Measurements from ENCODE around the gene HSD17B11. TPM values are rescaled to one million over a fixed set of nuclear protein-coding genes. Genes with fewer than 3 reads are reported as not detected.

Gene HSD17B11
- total RNA-seq, 2 donors from 2014 or later, result 18.3 to 22.7 TPM

- no peaks in the 10 kb centered on the region for H3K36me3 ChIP-seq (ENCODE audit: control insufficient read depth, insufficient read depth, low read length)
- no peaks in the 10 kb centered on the region for H3K9me3 Mint-ChIP-seq
- peaks cover 17% of the 10 kb centered on the region for H3K4me1 Mint-ChIP-seq
- no peaks in the 10 kb centered on the region for H3K27me3 ChIP-seq (ENCODE audit: control insufficient read depth, insufficient read depth, low read length, poor library complexity, severe bottlenecking)
- no peaks in the 10 kb centered on the region for H3K27me3 Mint-ChIP-seq (ENCODE audit: insufficient read depth)
- H3K4me3 ChIP-seq (ENCODE audit: low read length), result no peak overlapping the region
- H3K27ac ChIP-seq (ENCODE audit: low read depth, low read length), result no peak overlapping the region
- no peak overlapping the region for H3K4me3 Mint-ChIP-seq
- no peak overlapping the region for H3K9ac ChIP-seq (ENCODE audit: extremely low read depth, low read length, poor library complexity, severe bottlenecking)
- 97% methylated on average over 5 to 6 of the region's 6 CpGs for WGBS, 2 experiments (ENCODE audit: insufficient coverage in 1 of 2, insufficient read length in 1 of 2)
- no peak for TF ChIP-seq CTCF (conservative IDR thresholded peaks at IDR 0.05)
- H3K36me3 Mint-ChIP-seq (ENCODE audit: low read depth), result no peaks in the 10 kb centered on the region
- no peak for DNase-seq
- H3K9me3 ChIP-seq (ENCODE audit: control insufficient read depth, low read length), result no peaks in the 10 kb centered on the region
- no peaks in the 10 kb centered on the region for H3K4me1 ChIP-seq (ENCODE audit: control insufficient read depth, insufficient read depth, low read length)
- no peak overlapping the region for H3K27ac Mint-ChIP-seq
These were observed 38.0 kb upstream of the HSD17B11 start for GRCh38 chr4:87428979-87429378.

GRCh38 chr4:87427518-87427868, 36.5 kb upstream of the HSD17B11 start:
- no peaks in the 10 kb centered on the region for H3K27me3 ChIP-seq (ENCODE audit: control insufficient read depth, insufficient read depth, low read length, poor library complexity, severe bottlenecking)
- H3K27ac ChIP-seq (ENCODE audit: low read depth, low read length), result no peak overlapping the region
- no peak for DNase-seq
- Mint-ChIP-seq H3K4me1 (peaks cover 21% of the 10 kb centered on the region), H3K27me3 (ENCODE audit: insufficient read depth) (no peaks in the 10 kb centered on the region), H3K4me3 (no peak overlapping the region), H3K9me3 (no peaks in the 10 kb centered on the region), H3K36me3 (ENCODE audit: low read depth) (no peaks in the 10 kb centered on the region), H3K27ac (no peak overlapping the region)
- no peaks in the 10 kb centered on the region for H3K4me1 ChIP-seq (ENCODE audit: control insufficient read depth, insufficient read depth, low read length)
- H3K9me3 ChIP-seq (ENCODE audit: control insufficient read depth, low read length), result no peaks in the 10 kb centered on the region
- no peak for TF ChIP-seq CTCF (conservative IDR thresholded peaks at IDR 0.05)
- H3K4me3 ChIP-seq (ENCODE audit: low read length), result no peak overlapping the region
- no peak overlapping the region for H3K9ac ChIP-seq (ENCODE audit: extremely low read depth, low read length, poor library complexity, severe bottlenecking)
- WGBS, 2 experiments (ENCODE audit: insufficient coverage in 1 of 2, insufficient read length in 1 of 2), result 100% methylated on average over 1 of the region's 1 CpG; no CpG with 5 or more reads in 1 of the 2 experiments
- H3K36me3 ChIP-seq (ENCODE audit: control insufficient read depth, insufficient read depth, low read length), result no peaks in the 10 kb centered on the region

GRCh38 chr4:87426865-87427517, 36.0 kb upstream of the HSD17B11 start:
- Histone ChIP-seq H3K27me3 (ENCODE audit: control insufficient read depth, insufficient read depth, low read length, poor library complexity, severe bottlenecking) (no peaks in the 10 kb centered on the region), H3K4me3 (ENCODE audit: low read length) (no peak overlapping the region), H3K36me3 (ENCODE audit: control insufficient read depth, insufficient read depth, low read length) (no peaks in the 10 kb centered on the region), H3K4me1 (ENCODE audit: control insufficient read depth, insufficient read depth, low read length) (no peaks in the 10 kb centered on the region), H3K9me3 (ENCODE audit: control insufficient read depth, low read length) (no peaks in the 10 kb centered on the region), H3K27ac (ENCODE audit: low read depth, low read length) (no peak overlapping the region), H3K9ac (ENCODE audit: extremely low read depth, low read length, poor library complexity, severe bottlenecking) (no peak overlapping the region)
- Mint-ChIP-seq H3K4me3 (no peak overlapping the region), H3K9me3 (peaks cover 2% of the 10 kb centered on the region), H3K27me3 (ENCODE audit: insufficient read depth) (no peaks in the 10 kb centered on the region), H3K36me3 (ENCODE audit: low read depth) (no peaks in the 10 kb centered on the region), H3K27ac (no peak overlapping the region), H3K4me1 (peaks cover 21% of the 10 kb centered on the region)
- TF ChIP-seq CTCF (conservative IDR thresholded peaks at IDR 0.05), result no peak
- no peak for DNase-seq
- WGBS, 2 experiments (ENCODE audit: insufficient coverage in 1 of 2, insufficient read length in 1 of 2), result 88 to 93% methylated on average over 2 to 3 of the region's 3 CpGs

Measured in endodermal cell (in vitro differentiated cells).